GM18909 (cell line): ENCODE data around the gene MTERF1.

Source experiments
- ATAC-seq: cut with Tn5 transposase; IDR thresholded peaks from one replicate; pipeline ENCODE4 v1.9.1; 2021; ENCODE audit warnings: mild to moderate bottlenecking; ENCODE audit not compliant: unreplicated experiment, poor library complexity

MTERF1 gene

GRCh38 chr7:91835826-91836368 is 44.6 kb downstream of the MTERF1 start:
- ATAC-seq: no peak

- ATAC-seq: no peak
Measured at GRCh38 chr7:91835091-91835825, 45.2 kb downstream of the MTERF1 start.

- no peak for ATAC-seq
Measured at GRCh38 chr7:91832493-91833045, 47.9 kb downstream of the MTERF1 start.

GRCh38 chr7:91827169-91827568 is 53.3 kb downstream of the MTERF1 start:
- ATAC-seq: no peak

GRCh38 chr7:91826377-91826776 is 54.1 kb downstream of the MTERF1 start:
- ATAC-seq: no peak

- ATAC-seq: no peak
Measured at GRCh38 chr7:91824201-91824600, 56.3 kb downstream of the MTERF1 start.
